Left ventricle myocardium inferior (tissue), 1 donor: ENCODE results near the gene VASN. TPM values are rescaled to one million over a fixed set of nuclear protein-coding genes. Genes with fewer than 3 reads are reported as not detected.

Experiments used
- DNase-seq: peaks from one replicate; pipeline ENCODE4 v3.0.0-alpha.2; 2020
- H3K27ac ChIP-seq: fragments of 200-600 bp; replicated peaks from 2 replicates; pipeline ENCODE4 v1.8.0; 2021
- H3K27me3 ChIP-seq: fragments of 200-600 bp; 2 replicates; pipeline ENCODE4 v1.8.0; 2021; ENCODE audit warnings: low read depth
- H3K36me3 ChIP-seq: fragments of 200-600 bp; 2 replicates; pipeline ENCODE4 v1.8.0; 2021
- H3K4me1 ChIP-seq: fragments of 200-600 bp; 2 replicates; pipeline ENCODE4 v1.8.0; 2021
- H3K4me3 ChIP-seq: fragments of 200-600 bp; 2 replicates; pipeline ENCODE4 v1.8.0; 2021; ENCODE audit warnings: mild to moderate bottlenecking, moderate library complexity
- H3K9me3 ChIP-seq: fragments of 200-600 bp; replicated peaks from 2 replicates; pipeline ENCODE4 v1.8.0; 2021
- CTCF ChIP-seq: fragments of 200-600 bp; IDR thresholded peaks from 2 replicates; pipeline ENCODE4 v1.8.0; 2021; ENCODE audit warnings: antibody characterized with exemption, mild to moderate bottlenecking, borderline replicate concordance
- intact Hi-C: fragments of 100-400 bp; cut with micrococcal nuclease; formaldehyde crosslinking; loops from one replicate; pipeline ENCODE4 v1.11.0; 2022
- total RNA-seq: library from RNA; stranded (reverse); fragmentation: NEBNext Ultra II Directional; extraction: Animal tissue kit (Norgen Biotek cat#: 25700); gene quantifications from one replicate; pipeline ENCODE4 v1.2.1, GENCODE V29; 2021
- donor health status: DM: no; HTN: yes; CAD: no; lungs with severe emphysema.

VASN gene
- total RNA-seq, 1 donor from 2014 or later = 5.5 TPM

GRCh38 chr16:4334724-4335495 is 36.7 kb upstream of the VASN start:
- intact Hi-C loops = loop anchor here (5.0 kb wide), 1 partner anchor 48 kb away; no protein-coding TSS in a partner anchor
- Histone ChIP-seq H3K4me1 (peaks cover 27% of the 10 kb centered on the region), H3K27ac (no peak overlapping the region), H3K27me3 (no peaks in the 10 kb centered on the region), H3K4me3 (no peak overlapping the region), H3K36me3 (peaks cover 58% of the 10 kb centered on the region), H3K9me3 (no peaks in the 10 kb centered on the region)
- no peak for DNase-seq
- TF ChIP-seq CTCF = no peak

- H3K36me3 ChIP-seq = peaks cover 58% of the 10 kb centered on the region
- TF ChIP-seq CTCF = no peak
- peaks cover 27% of the 10 kb centered on the region for H3K4me1 ChIP-seq
- H3K9me3 ChIP-seq = no peaks in the 10 kb centered on the region
- DNase-seq = no peak
- intact Hi-C loops = no loop called here
- H3K4me3 ChIP-seq = no peak overlapping the region
- H3K27ac ChIP-seq = no peak overlapping the region
- H3K27me3 ChIP-seq = no peaks in the 10 kb centered on the region
Observed at GRCh38 chr16:4336701-4337539, 34.7 kb upstream of the VASN start.

- intact Hi-C loops = no loop called here
- no peak for DNase-seq
- no peaks in the 10 kb centered on the region for H3K27me3 ChIP-seq
- peaks cover 52% of the 10 kb centered on the region for H3K36me3 ChIP-seq
- H3K9me3 ChIP-seq = no peaks in the 10 kb centered on the region
- TF ChIP-seq CTCF = no peak
- no peak overlapping the region for H3K27ac ChIP-seq
- no peak overlapping the region for H3K4me3 ChIP-seq
- H3K4me1 ChIP-seq = peaks cover 28% of the 10 kb centered on the region
Observed at GRCh38 chr16:4337540-4338088, 34.0 kb upstream of the VASN start.

- H3K36me3 ChIP-seq = peaks cover 49% of the 10 kb centered on the region
- intact Hi-C loops = no loop called here
- H3K9me3 ChIP-seq = no peaks in the 10 kb centered on the region
- no peak overlapping the region for H3K27ac ChIP-seq
- no peaks in the 10 kb centered on the region for H3K27me3 ChIP-seq
- peaks cover 33% of the 10 kb centered on the region for H3K4me1 ChIP-seq
- DNase-seq = no peak
- TF ChIP-seq CTCF = no peak
- no peak overlapping the region for H3K4me3 ChIP-seq
Observed at GRCh38 chr16:4338125-4338582, 33.5 kb upstream of the VASN start.

GRCh38 chr16:4338712-4339299 is 32.8 kb upstream of the VASN start:
- Histone ChIP-seq H3K27ac (peak overlapping the region; percentile 64), H3K36me3 (peaks cover 45% of the 10 kb centered on the region)
- no peak for TF ChIP-seq CTCF

More at GRCh38 chr16:4338712-4339299, 32.8 kb upstream of the VASN start:
- H3K9me3 ChIP-seq = no peaks in the 10 kb centered on the region
- H3K27me3 ChIP-seq = no peaks in the 10 kb centered on the region
- H3K4me1 ChIP-seq = peaks cover 40% of the 10 kb centered on the region
- no peak for DNase-seq
- intact Hi-C loops = no loop called here
- H3K4me3 ChIP-seq = no peak overlapping the region
